Rectal smooth muscle tissue (tissue), 1 donor: Measurements from ENCODE around the gene ZNF823.

Experiments used
- H3K27ac ChIP-seq: one replicate; pipeline ENCODE4 v1.7.0; 2013; ENCODE audit warnings: low read depth, low read length, inconsistent platforms
- H3K27me3 ChIP-seq: one replicate; pipeline ENCODE4 v1.7.0; 2013; ENCODE audit warnings: low read length; ENCODE audit not compliant: control insufficient read depth, insufficient read depth
- H3K36me3 ChIP-seq: one replicate; pipeline ENCODE4 v1.7.0; 2013; ENCODE audit warnings: low read length; ENCODE audit not compliant: control insufficient read depth, insufficient read depth
- H3K4me1 ChIP-seq: one replicate; pipeline ENCODE4 v1.7.0; 2013; ENCODE audit warnings: low read length; ENCODE audit not compliant: control insufficient read depth, insufficient read depth
- H3K4me3 ChIP-seq: one replicate; pipeline ENCODE4 v1.7.0; 2013; ENCODE audit warnings: low read length
- H3K9ac ChIP-seq: one replicate; pipeline ENCODE4 v1.7.0; 2013; ENCODE audit warnings: low read length

The ZNF823 gene

GRCh38 chr19:11722414-11722813, 16.3 kb downstream of the ZNF823 start:
- Histone ChIP-seq H3K9ac (no peak overlapping the region), H3K27ac (no peak overlapping the region), H3K36me3 (peaks cover 14% of the 10 kb centered on the region), H3K27me3 (no peaks in the 10 kb centered on the region), H3K4me1 (no peaks in the 10 kb centered on the region), H3K4me3 (no peak overlapping the region)

GRCh38 chr19:11721681-11722080, 17.1 kb downstream of the ZNF823 start:
- H3K36me3 ChIP-seq, result peaks cover 14% of the 10 kb centered on the region
- no peak overlapping the region for H3K4me3 ChIP-seq
- no peaks in the 10 kb centered on the region for H3K27me3 ChIP-seq
- no peak overlapping the region for H3K9ac ChIP-seq
- H3K27ac ChIP-seq, result no peak overlapping the region
- no peaks in the 10 kb centered on the region for H3K4me1 ChIP-seq

GRCh38 chr19:11710313-11710712, 28.4 kb downstream of the ZNF823 start:
- Histone ChIP-seq H3K27ac (no peak overlapping the region), H3K36me3 (no peaks in the 10 kb centered on the region), H3K4me3 (no peak overlapping the region), H3K4me1 (no peaks in the 10 kb centered on the region), H3K9ac (no peak overlapping the region), H3K27me3 (no peaks in the 10 kb centered on the region)

GRCh38 chr19:11708457-11708856, 30.3 kb downstream of the ZNF823 start:
- Histone ChIP-seq H3K27ac (no peak overlapping the region), H3K9ac (no peak overlapping the region), H3K36me3 (no peaks in the 10 kb centered on the region), H3K4me3 (no peak overlapping the region), H3K4me1 (no peaks in the 10 kb centered on the region), H3K27me3 (no peaks in the 10 kb centered on the region)

- no peak overlapping the region for H3K27ac ChIP-seq
These were observed 33.3 kb downstream of the ZNF823 start for GRCh38 chr19:11705474-11705873.

GRCh38 chr19:11704626-11705025, 34.1 kb downstream of the ZNF823 start:
- Histone ChIP-seq H3K4me3 (no peak overlapping the region), H3K27me3 (no peaks in the 10 kb centered on the region)

More at GRCh38 chr19:11705474-11705873, 33.3 kb downstream of the ZNF823 start:
- Histone ChIP-seq H3K4me1 (no peaks in the 10 kb centered on the region), H3K27me3 (no peaks in the 10 kb centered on the region), H3K4me3 (no peak overlapping the region), H3K36me3 (no peaks in the 10 kb centered on the region), H3K9ac (no peak overlapping the region)

GRCh38 chr19:11699931-11700794, 38.6 kb downstream of the ZNF823 start:
- Histone ChIP-seq H3K4me1 (no peaks in the 10 kb centered on the region), H3K9ac (no peak overlapping the region), H3K36me3 (no peaks in the 10 kb centered on the region), H3K27ac (no peak overlapping the region), H3K4me3 (no peak overlapping the region), H3K27me3 (no peaks in the 10 kb centered on the region)

More at GRCh38 chr19:11704626-11705025, 34.1 kb downstream of the ZNF823 start:
- Histone ChIP-seq H3K9ac (no peak overlapping the region), H3K27ac (no peak overlapping the region), H3K4me1 (no peaks in the 10 kb centered on the region), H3K36me3 (no peaks in the 10 kb centered on the region)

GRCh38 chr19:11698231-11698630, 40.5 kb downstream of the ZNF823 start:
- H3K4me3 ChIP-seq, result no peak overlapping the region
- H3K27me3 ChIP-seq, result no peaks in the 10 kb centered on the region
- H3K4me1 ChIP-seq, result peaks cover 6% of the 10 kb centered on the region
- H3K9ac ChIP-seq, result no peak overlapping the region
- no peaks in the 10 kb centered on the region for H3K36me3 ChIP-seq
- H3K27ac ChIP-seq, result no peak overlapping the region

GRCh38 chr19:11697284-11697855, 41.4 kb downstream of the ZNF823 start:
- Histone ChIP-seq H3K27ac (no peak overlapping the region), H3K36me3 (no peaks in the 10 kb centered on the region), H3K27me3 (no peaks in the 10 kb centered on the region), H3K9ac (no peak overlapping the region), H3K4me3 (no peak overlapping the region), H3K4me1 (peaks cover 6% of the 10 kb centered on the region)

- Histone ChIP-seq H3K27ac (peak overlapping the region; percentile 53), H3K27me3 (no peaks in the 10 kb centered on the region), H3K9ac (peak overlapping the region; percentile 7), H3K4me1 (peaks cover 6% of the 10 kb centered on the region), H3K36me3 (no peaks in the 10 kb centered on the region), H3K4me3 (peak overlapping the region; percentile 73)
These were observed 44.0 kb downstream of the ZNF823 start for GRCh38 chr19:11694533-11695439.

GRCh38 chr19:11693505-11694499, 44.9 kb downstream of the ZNF823 start:
- Histone ChIP-seq H3K27ac (no peak overlapping the region), H3K4me1 (peaks cover 6% of the 10 kb centered on the region), H3K27me3 (no peaks in the 10 kb centered on the region), H3K4me3 (peak overlapping the region; percentile 73), H3K36me3 (no peaks in the 10 kb centered on the region), H3K9ac (no peak overlapping the region)
